ENCODE measurements around the gene SMYD3.

DNA sequence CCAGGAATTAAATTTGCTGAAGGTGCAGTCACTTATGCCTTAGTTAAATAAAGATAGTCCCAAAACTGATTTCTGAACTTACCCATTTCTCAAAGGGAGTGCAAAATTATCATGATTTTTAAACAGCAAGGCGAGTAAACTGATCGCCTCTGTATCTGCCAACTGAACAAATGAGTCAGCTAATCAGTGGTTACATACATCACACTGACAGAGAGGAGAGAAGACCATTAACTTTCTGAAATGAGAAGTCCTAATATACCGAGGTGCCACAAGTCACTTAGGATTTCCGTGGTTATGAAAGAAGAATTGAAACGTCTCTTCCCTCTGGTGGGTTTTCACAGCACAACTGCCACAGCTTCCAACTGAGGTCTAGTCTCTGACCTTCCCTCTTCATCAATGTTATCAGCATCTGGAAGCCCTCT is 400.7 kb downstream of the SMYD3 start:
- no peak for TF ChIP-seq POLR2A (IDR thresholded peaks at IDR 0.05)
- TF ChIP-seq, protein P1, sequence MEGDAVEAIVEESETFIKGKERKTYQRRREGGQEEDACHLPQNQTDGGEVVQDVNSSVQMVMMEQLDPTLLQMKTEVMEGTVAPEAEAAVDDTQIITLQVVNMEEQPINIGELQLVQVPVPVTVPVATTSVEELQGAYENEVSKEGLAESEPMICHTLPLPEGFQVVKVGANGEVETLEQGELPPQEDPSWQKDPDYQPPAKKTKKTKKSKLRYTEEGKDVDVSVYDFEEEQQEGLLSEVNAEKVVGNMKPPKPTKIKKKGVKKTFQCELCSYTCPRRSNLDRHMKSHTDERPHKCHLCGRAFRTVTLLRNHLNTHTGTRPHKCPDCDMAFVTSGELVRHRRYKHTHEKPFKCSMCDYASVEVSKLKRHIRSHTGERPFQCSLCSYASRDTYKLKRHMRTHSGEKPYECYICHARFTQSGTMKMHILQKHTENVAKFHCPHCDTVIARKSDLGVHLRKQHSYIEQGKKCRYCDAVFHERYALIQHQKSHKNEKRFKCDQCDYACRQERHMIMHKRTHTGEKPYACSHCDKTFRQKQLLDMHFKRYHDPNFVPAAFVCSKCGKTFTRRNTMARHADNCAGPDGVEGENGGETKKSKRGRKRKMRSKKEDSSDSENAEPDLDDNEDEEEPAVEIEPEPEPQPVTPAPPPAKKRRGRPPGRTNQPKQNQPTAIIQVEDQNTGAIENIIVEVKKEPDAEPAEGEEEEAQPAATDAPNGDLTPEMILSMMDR (IDR thresholded peaks at IDR 0.05): no peak

All from adrenal gland (tissue), 5 donors.